GM21528 (cell line): ENCODE data around the gene MEP1A.

Experiments used
- ATAC-seq: cut with Tn5 transposase; IDR thresholded peaks from one replicate; pipeline ENCODE4 v1.9.1; 2021; ENCODE audit warnings: mild to moderate bottlenecking, moderate library complexity; ENCODE audit not compliant: unreplicated experiment, low FRiP score

MEP1A gene

DNA sequence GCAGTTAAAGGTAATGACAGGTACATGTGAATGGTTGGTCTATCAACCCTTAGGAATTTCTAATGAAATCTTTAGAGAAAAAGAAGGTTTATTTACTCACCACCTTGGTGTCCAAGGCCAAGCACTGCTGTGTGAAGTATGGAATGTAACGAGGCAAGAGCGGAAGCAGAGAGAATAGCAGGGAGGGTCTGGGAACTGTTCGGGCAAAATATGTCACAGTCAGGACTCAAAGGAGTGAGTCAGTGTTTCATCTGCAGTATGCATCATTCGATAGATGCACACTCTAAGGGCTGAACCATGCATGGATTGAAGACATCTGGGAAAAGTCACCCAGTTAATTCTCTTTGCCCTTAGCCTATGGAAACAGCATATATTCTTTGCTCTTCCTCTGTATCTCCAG is 95.4 kb downstream of the MEP1A start:
- ATAC-seq = no peak
